Loucy (cell line): ENCODE results near the gene HSDL1.

Experiments used
- EZH2phosphoT487 ChIP-seq: fragments of 200-600 bp; IDR thresholded peaks from 2 replicates; pipeline ENCODE4 v1.6.1; 2018; ENCODE audit warnings: antibody characterized with exemption, mild to moderate bottlenecking, moderate library complexity, borderline replicate concordance
- TF ChIP-seq, protein P1 (sequence below): fragments of 200-600 bp; sonication (generic); conservative IDR thresholded peaks from 2 replicates; pipeline ENCODE4 v1.5.1; 2014; ENCODE audit warnings: mild to moderate bottlenecking, antibody characterized with exemption, low read length

DNA sequence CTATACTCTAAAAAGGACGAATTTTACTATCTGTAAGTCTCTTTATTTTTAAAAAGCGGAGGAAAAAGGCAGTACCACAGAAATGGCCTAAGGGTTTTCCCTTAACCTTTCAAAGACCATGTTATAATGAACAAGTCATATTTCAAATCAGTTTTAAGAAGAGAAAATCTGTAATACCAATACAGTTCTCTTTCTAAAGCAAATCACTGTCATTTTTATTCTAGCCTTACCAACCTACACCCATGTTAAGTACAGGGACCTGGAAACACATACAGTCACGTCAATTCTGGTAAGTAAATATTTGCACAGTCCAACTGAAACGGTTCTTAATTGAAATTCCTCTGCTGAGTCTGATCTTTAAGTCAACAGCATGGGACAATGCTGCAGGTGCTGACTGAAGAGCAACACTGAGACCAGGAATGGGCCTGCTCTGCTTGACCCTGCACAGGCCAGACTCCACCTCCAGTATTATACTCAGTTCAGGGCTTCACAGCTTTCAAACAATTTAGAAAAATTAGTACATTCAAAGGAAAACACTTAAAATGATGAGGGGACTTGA, 48.5 kb downstream of the HSDL1 start:
- TF ChIP-seq, protein P1, sequence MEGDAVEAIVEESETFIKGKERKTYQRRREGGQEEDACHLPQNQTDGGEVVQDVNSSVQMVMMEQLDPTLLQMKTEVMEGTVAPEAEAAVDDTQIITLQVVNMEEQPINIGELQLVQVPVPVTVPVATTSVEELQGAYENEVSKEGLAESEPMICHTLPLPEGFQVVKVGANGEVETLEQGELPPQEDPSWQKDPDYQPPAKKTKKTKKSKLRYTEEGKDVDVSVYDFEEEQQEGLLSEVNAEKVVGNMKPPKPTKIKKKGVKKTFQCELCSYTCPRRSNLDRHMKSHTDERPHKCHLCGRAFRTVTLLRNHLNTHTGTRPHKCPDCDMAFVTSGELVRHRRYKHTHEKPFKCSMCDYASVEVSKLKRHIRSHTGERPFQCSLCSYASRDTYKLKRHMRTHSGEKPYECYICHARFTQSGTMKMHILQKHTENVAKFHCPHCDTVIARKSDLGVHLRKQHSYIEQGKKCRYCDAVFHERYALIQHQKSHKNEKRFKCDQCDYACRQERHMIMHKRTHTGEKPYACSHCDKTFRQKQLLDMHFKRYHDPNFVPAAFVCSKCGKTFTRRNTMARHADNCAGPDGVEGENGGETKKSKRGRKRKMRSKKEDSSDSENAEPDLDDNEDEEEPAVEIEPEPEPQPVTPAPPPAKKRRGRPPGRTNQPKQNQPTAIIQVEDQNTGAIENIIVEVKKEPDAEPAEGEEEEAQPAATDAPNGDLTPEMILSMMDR, result no peak
- TF ChIP-seq EZH2phosphoT487, result no peak
